Prostate gland (tissue), 2 donors: Measurements from ENCODE around the gene BRSK2.

Experiments
- CTCF ChIP-seq, 4 experiments: fragments of 200-600 bp in 2 of 4; fragments of 450-650 bp in 2 of 4; sonication (generic) in 2 of 4; IDR thresholded peaks; 1 replicate in 3 of 4; 2 replicates in 1 of 4; pipeline ENCODE4 v1.5.1; 2016 to 2019; ENCODE audit warnings: antibody characterized with exemption in 4 of 4, mild to moderate bottlenecking in 2 of 4, moderate library complexity in 2 of 4
- POLR2A ChIP-seq: fragments of 450-650 bp; IDR thresholded peaks from one replicate; pipeline ENCODE4 v1.6.1; 2016; ENCODE audit warnings: antibody characterized with exemption, mild to moderate bottlenecking
- POLR2AphosphoS5 ChIP-seq: sonication (generic); formaldehyde crosslinking; IDR thresholded peaks from one replicate; pipeline ENCODE4 v1.6.1; 2017; ENCODE audit warnings: antibody characterized with exemption

- TF ChIP-seq CTCF (IDR thresholded peaks at IDR 0.05) (no peak), POLR2A (no peak), POLR2AphosphoS5 (no peak)
Observed at GRCh38 chr11:1505480-1505879, 115.7 kb downstream of the BRSK2 start.
